Dermis blood vessel endothelial cell (primary cell): ENCODE measurements around the gene SATB2. TPM values are rescaled to one million over a fixed set of nuclear protein-coding genes. Genes with fewer than 3 reads are reported as not detected.

Experiments used
- DNase-seq: peaks from one replicate; pipeline ENCODE4 v3.0.0; 2010
- total RNA-seq: library from RNA; depleted of rRNA; stranded (reverse); fragments of >200 nt; gene quantifications from 2 replicates; pipeline ENCODE4 v1.2.3, GENCODE V29; 2014

Gene SATB2
- total RNA-seq, 1 donor from 2014 or later: 0.85 TPM

DNA sequence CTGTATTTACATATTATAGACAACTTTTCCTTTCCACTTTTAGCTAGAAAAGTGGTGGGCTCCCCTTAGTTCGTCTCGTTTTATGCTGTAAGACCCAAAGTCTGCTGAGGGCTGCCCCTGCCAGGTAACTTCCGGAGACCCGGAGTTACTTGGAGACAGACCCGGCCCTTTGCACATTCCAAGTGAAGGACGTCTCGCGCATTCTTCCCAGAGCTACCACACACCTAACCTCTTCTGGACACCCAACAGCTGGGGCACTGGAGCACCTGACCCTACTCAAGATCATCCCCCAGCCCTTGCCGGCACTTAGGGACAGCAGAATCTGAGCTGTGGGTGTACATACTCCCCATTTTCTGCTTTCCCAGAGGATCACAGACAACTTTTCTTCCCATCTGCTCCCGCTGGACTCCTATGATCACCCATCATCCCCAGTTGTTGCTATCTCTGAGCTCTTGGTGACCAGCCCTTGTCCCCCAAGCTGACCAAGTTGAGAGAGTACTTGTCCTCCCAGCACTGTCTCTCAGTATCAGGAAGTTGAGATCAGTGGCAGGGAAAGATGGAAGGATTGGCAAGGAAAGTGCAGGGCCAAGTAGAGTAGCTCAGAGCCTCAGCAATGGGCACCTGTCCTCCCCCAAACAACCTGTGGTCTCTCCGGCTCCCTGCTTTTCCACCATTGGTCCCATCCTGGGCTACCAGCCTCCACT, 8.4 kb upstream of the SATB2 start:
- DNase-seq: no peak

DNA sequence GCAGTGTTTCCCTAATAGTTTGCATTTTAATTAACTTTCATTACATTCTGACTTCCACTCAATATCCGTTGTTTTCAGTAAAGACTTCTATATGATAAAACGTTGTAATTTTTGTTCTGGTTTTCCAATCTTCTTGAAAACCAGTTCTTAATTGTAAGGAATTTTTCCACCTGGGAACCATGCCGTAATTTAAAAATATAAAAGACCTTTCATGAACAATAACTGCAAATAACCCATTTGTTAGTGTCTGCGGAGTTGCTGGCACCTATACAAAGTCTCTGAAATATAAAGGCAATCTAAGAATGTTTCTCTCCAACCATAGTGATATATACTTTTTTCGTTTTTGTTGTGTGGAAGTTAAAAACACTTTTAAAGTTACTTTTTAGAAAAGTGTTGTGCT, 7.7 kb upstream of the SATB2 start:
- DNase-seq: no peak

DNA sequence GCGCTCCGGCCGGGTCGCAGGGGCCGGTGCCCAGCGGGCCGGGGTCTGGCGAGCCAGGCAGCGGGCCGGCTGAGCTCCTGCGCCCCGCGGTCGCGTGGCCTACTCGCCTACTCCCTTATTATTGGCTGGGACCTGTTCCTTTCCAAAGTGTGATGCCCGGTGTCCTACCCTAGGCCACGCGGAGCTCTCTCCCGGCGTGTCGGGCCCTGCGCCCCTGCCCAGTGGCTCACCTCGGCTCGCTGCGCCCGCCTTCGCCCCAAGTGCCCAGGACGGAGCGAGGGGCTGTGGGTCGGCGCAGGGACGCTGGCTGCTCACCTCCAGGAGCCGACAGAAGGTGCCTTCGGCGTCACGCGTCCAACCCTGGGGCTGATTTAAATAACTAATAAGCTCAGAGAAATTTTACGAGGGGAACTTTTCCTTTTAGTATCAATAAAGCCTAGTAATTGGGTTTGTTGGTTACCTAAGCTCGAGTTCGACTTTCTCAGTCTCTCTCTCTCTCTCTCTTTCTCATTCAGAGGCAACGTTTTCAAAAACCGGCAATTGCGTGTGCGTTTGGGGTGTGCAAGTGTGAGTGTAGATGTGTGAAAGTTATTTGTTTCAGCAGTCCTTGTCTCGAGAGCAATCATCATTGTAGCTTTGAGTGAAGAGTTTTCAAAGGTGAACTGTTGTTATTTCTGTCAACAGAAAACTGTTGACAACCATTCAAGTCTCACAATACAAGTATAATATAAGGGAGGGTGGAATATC, 7.0 kb upstream of the SATB2 start:
- no peak for DNase-seq

DNA sequence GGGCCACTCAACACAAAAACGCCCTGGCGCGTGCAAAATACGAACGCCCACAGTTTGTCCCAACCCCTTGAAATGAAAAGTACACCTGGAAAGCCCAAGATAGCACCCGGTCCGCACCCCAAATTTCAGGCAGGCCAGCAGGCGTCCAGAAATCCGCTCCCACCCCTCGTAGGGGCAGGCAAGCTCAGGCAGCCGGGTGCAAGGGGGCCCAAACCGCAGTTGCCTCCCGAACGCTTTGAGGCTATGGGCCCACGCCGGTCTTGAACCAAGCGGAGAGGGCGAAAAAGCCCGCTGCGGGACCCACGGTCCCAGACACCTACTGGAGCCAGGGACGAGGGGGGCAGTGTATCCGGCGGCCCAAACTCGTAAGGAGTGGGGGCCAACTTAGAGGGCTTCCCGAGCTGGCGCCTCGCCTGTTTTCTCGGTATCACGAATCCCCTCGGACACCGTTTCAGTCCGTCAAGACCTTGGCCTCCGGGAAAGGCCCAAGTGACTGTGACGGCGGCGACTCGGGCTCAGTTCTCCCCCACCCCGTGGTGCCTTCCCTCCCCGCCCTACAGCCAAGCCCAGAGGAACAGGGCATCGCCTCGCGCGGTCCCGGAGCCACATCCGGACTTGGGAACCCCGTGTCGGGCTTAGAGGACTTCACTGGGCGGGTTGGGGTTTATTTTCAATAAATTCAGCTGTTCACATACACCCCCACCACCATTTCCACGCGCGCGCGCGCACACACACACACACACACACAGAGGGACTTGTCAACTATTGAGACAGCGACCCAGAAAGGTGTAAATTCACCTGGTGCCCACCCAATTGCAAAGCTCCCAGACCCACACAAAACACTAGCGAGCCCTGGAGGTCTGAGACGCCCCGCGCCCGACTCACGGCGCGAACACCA, 6.2 kb upstream of the SATB2 start:
- DNase-seq: no peak

DNA sequence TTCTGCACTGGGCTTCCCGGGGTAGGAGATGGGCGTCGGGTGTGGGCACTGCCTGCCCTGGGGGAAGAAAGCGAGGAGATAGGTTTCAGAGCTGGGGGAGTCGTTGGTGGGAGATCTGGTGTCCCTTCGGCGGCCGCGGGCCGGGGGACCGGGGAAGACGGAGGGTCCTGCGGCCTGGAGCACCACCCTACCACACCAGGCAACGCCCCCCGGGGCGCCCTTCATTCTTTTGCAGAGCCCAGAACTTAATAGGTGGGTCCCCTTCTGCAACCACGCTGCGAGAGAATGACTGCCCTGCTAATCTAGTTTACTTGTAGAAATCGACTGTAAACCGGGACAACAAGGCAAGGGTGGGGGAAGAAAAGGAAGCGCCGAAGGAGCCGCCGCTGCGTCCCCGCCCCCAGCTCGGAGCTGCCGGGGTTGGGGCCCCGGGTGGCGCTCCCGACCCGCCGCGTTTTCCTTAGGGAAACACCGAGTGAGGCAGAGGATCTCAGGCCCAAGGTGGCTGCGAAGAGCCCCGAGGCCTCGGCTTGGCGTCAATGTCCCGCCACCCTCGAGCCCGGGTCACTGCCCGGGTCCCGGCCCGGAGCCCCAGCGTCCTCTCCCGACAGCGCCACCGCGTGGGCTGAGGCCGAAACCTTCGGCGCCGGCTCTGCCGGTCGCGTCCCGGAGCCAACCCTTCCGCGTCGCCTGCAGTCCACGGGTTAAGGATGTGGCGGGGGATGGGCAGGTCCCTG, 5.4 kb upstream of the SATB2 start:
- peak; percentile 63 for DNase-seq

DNA sequence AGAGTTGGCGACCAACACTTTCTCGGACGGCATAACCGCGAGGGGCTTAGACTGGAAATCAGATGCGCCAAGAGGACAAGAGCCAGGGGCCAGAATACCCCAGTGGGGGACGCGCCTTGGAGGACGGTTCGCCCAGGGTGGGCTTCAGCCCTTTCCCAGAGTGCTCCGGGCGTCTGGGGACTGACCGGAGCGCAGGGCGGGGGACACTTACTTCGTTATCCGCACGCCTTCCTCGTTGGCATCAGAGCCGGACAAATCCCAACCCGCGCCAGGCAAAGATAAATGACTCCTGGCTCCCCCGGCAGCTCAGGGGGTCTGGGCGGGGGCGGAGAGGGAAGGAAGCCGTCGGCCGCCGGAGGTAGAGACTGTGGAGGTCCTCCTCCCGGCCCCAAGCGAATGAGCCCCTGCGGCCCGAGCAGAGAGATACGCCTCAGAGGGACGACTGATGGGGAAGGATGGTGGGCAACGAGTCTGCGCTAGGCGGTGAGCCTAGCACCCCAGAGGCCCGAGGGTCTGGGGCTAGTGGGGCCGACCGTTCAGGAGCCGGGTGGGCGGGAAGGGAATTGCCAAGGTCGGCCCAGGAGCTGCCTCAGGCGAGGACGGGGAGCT, 4.7 kb upstream of the SATB2 start:
- DNase-seq: no peak

DNA sequence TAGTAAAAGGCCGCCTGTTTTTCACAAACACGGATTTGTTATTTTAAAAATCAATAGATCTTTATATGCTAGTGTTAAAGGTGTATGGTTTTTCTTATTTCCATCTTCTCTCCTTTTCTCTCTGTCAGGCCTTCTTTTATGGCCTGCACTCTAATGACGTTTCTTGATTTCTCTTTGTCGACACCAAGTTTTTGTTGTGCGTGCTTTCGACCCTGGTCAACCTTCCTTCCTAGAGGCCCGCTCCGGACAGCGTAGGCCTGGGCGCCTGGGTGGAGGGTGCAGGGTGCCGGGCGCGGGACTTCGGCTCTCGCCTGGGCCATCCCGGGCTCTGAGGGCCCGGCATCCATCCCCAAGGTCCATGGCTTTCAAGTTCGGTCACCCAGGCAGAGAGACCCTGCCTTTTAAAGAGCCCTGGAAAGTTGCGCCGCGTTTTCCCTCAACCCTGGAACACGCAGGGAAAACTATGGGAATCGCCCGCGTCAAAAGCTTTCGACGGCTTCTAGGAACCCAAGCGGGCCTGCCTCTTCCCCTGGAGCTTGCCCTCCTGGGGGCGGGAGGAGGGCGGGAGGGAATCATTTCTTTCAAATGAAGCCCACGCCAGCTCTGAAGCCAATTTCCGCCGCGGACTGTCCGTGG, 4.1 kb upstream of the SATB2 start:
- no peak for DNase-seq

DNA sequence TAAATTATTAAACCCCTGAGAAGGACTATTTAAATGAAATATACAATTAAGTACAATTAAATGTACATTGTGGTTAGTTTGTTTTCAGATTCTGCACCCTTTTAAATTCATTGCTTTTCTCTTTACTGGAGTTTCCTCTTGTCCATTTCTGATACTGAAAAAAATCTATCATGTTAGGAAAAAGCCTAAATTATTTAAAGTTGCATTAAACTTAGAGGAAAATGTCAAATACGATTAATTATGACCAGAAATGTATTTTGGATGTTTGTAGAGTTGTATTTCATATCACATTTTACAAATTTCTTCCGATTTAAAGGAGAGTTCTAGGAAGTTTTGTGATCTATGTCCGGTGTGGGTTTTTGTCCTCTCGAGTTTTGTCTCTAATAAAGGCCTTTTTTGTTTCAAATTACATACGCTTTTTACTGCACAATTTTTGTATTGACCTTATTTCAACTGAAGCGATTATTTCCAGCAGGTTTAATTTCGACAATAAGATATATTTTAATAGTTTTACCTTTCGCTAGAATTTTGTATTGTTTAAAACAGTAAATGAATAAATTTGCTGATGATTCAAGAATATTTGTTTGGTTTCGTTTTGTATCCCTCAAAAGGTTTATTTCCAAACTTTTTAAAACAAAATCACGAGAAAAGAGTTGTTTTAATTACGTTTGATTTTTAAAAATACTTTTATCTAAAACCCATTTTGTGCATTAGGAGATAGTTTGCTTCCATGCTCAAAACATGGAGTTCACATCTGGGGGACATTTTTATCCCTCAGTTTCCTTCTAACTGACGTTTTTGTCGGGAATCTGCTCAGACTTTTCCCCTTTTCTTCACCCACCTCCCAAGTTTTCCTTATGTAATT, 3.3 kb upstream of the SATB2 start:
- DNase-seq: no peak

DNA sequence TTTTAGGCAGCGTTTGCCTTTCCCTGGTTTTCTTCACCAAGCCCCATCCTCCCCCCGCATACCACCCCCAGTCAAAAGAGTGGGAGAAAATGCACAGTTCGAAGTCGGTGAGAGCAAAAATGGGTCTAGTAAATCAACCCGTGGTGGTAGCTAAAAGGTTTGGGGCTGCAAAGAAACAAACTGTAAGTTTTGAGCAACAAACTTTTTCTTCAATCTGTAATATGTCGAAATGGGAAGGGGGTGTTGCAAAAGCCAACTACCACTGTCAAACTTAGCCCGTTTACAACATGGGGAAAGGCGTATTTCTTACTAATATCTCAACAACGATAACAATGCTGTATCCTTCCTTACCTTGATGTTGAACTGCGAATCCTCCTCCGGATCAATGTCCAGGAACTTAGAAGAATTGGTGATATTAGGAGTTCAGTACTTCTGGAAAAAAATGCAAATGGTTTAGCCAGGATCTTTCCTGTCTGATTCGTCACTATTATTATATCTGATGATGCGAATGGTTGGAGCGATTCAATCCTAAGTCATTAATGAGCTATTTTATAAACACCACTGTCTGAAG, 2.4 kb upstream of the SATB2 start:
- peak; percentile 11 for DNase-seq

DNA sequence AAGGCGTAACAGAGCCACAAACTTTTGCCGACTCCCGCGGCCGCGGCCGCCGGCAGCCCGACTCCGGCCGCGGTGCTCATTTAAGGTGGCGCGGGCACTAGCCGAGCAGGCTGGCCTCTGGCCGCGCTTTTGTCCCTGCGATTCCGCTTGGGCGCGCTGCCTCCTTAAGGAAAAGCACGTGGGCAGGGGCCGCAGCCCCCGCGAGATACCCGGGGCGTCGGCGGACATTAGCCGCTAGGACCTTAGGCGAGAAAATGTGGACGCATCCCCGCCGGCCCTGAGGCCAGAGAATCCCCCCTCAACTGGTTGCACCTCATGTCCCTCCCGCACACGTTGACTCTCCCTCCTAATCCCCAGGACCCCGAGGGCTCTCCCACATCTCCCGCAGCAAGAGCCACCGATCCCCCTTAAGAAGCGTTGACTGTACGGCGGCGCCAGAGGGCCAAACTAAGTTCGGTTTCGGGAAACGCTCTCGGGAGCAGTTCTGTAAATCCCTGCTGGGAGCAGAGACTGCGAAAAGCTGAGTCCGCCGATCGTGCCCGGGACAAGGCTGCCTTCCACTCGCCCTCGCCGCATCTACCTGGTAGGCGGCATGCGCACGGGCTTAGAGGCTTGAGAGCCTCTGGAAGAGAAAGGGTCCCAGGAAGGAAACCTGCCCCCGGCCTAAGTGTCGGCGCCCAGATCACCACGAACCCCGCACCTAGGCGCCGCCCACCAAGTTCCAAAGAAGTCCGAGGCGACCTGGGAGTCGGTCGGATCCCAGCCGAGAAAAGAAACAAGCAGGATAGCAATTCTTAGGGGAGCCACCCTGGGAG, 1.8 kb upstream of the SATB2 start:
- DNase-seq: peak; percentile 96

DNA sequence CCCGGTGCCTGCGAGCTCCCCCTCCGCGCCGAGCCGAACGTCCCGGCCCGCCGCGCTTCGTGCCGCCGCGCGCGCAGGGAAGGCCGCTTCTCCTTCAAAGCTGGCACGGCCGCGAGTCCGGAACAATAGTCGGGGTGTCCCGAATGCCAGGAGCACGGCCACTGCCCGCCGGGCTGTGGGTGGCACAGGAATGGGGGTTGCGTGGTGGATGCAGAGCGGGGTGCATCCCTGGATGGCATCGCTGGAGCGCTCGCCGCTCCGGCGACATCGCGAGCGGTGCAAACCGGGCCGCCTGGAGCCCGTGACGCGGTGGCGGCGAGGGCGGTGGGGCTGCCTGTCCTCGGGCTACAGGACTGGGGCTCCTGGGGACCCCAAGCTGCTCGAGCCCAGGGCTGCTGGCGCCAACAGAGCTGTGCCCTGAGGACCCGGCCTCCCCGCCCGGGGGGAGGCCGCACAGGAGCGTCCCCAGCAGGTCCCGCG, 1.1 kb upstream of the SATB2 start:
- peak; percentile 53 for DNase-seq

DNA sequence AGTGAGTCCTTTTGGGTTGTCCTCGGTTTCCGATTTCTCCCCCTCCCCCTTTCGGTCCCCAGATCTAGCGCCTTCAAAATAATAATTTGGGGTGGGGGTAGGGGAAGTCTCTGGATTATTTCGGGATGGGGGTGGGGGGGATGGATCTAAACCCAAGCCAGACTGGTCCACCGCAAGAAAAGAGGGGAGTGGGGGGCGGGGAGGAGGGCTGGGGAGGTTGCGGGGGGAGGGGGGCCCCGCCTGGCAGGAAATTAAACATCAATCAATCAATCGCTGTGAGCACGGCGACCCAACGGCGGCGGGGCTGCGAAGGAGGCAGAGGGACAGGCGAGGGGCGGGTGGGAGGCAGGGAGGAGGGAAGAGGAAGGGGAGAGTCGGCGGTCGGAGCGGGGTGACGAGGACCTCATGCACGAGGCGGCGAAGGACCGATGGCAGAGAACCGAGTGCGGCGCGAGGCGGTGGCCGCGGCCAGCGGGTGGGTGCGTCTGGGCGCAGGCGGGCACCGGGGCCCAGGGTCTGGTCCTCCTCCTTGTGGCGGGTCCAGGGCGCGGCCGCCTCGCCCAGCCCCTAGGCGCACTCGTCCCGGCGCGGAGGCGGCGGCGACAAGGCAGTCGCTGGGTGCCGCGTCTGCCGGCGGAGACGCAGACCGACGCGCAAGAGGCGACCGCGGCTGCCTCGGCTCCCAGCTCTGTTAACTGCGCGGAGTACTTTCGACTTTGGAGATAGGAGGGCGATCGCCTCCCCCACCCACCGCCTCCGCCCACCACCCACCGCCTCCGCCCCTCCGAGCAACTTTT, 468 bp upstream of the SATB2 start:
- DNase-seq: no peak

DNA sequence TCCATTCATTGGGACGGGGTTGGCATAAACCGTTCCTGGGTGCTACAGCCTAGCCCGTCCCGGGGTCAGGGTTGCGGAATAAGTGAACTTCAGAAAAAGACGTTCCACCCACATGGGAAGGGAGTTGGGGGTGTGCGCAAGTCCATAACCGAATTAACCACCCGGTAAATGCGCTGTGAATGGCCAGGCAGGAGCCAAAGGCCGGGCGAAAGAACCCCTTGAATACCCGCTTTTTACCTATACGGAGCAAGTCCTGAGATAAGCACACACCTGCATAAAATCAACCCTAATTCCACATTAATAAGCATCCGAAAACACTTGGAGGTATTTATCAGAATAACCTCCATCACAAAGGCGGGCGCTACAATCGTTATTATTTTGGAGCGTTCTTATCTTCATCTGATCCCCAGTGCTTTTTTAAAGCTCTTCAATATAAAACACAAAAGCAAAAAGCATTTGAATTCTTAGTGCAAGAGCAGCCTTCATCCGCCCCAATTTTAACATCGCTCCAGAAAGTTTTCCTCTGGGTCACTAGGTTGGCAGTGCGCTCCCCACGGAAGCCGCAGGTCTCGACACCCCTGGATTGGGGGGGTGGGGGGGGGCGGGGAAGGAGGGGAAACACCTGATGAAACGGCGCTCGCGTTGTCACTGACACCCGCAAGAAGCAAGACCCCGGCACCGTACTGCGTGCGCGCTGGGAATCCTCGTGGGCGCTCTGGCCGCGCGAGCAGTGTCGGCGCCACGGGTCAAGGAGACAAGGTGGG, 1.2 kb downstream of the SATB2 start:
- DNase-seq: no peak

DNA sequence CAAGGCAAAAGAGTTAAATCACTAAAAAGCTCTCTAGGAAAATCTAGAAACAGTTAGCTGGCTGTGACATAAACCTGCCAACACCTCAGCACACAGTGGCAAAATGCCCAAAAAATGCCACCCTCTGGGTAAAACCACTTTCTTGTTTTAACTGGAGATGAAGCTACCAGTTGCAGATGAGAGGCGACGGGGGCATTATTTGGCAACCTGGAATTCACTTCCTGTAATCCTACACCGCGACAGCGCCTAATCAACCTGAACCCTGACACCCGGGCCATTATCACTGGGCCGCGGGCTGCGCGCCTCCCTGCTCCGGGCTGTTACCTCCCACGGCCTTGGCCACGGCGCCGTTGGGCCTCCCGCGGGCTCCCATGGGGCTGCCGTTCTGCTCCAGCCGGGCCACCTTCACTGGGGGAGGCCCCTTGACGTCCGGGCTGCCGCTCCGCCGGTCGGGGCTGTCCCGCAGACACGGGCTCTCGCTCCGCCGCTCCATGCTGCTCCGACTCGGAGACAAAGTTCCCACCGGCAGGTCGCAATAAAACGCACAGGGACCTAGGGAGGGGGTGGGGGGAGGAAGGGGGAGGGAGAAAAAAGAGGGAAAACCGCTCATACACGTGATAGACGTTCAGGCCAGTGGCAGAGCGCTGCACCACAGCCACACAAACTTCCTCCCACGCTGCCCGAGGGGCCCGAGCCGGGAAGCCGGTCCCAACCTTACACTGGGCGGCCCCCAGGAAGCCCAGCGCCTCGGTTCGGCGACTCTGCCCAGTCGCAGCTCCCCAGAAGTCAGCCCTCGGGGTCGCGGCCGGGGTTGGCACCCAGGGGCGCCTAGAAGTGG, 2.0 kb downstream of the SATB2 start:
- no peak for DNase-seq

DNA sequence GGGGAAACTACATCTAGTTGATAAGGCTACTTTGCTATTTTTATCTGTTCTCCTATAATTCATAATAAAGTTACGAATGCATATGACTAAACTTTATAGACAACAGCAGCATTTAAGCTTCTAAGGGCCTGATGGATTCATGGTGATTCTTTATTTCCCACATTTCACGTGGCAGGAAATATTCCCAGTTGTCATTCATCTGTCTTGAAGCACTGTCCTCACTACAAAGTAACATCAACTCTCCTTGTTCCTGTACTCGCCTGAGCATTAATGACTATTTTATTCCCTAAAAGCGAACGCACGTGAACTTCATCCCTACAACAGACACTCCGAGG, 2.6 kb downstream of the SATB2 start:
- no peak for DNase-seq

DNA sequence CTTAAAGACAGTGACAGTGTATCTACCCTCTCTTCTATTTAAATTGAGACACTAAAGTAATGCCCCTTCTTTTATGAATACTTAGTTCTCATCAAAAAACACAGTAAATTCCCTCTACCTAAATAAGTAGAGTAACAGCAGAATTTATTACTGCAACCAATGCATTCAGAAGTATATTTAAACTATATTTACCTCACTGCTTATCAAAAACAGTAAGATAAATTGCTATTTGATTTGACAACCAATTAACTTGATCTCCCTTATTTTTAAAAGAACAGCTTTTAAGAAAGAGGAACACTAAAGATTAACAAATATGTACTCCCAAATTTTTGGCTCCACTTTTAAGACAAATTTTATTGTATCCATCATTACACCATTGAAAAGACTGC, 4.8 kb downstream of the SATB2 start:
- no peak for DNase-seq
